ENCODE data around the gene SLC35E4. TPM values are rescaled to one million over a fixed set of nuclear protein-coding genes. Genes with fewer than 3 reads are reported as not detected.

Gene SLC35E4
- total RNA-seq, 4 donors from 2014 or later = 4.6 to 14.2 (median 6.2) TPM

DNA sequence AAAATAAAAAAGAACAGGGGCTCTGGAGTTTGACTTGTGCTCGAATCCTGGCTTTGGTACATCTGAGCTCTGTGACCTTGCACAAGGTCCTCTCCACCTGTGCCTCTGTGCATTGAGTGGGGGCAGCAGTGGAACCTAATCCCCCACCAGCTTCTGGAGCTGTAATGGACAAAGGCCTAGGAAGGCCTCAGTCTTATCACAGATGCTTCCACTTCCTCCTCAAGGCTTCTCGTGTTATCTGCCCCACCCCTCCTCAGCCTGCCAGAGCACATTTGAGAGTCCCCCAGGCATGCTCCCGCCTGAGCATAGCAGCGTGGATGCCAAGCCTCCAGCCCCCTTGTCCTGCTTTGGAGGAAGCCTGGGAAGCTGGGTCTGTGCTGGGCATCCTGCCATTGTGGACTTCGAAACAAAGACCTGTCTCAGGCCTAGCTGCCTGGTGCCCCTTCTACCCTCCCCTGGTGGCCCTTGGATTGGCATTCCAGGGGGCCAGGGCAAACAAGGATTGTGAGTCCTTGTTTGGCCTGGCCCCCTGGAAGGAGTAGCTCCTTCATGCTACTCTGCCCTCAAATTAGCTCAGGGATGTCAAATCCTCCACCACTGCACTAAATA lies 15.0 kb downstream of the SLC35E4 start:
- DNase-seq (ENCODE audit: low spot score) (no peak), ATAC-seq (ENCODE audit: low FRiP score) (no peak)
- TF ChIP-seq, protein P1, sequence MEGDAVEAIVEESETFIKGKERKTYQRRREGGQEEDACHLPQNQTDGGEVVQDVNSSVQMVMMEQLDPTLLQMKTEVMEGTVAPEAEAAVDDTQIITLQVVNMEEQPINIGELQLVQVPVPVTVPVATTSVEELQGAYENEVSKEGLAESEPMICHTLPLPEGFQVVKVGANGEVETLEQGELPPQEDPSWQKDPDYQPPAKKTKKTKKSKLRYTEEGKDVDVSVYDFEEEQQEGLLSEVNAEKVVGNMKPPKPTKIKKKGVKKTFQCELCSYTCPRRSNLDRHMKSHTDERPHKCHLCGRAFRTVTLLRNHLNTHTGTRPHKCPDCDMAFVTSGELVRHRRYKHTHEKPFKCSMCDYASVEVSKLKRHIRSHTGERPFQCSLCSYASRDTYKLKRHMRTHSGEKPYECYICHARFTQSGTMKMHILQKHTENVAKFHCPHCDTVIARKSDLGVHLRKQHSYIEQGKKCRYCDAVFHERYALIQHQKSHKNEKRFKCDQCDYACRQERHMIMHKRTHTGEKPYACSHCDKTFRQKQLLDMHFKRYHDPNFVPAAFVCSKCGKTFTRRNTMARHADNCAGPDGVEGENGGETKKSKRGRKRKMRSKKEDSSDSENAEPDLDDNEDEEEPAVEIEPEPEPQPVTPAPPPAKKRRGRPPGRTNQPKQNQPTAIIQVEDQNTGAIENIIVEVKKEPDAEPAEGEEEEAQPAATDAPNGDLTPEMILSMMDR (IDR thresholded peaks at IDR 0.05) = no peak

GRCh38 chr22:30652852-30653251 lies 17.3 kb downstream of the SLC35E4 start:
- DNase-seq (ENCODE audit: low spot score) (no peak), ATAC-seq (ENCODE audit: low FRiP score) (peak; percentile 16)
- TF ChIP-seq, protein P1 (IDR thresholded peaks at IDR 0.05) = no peak

DNA sequence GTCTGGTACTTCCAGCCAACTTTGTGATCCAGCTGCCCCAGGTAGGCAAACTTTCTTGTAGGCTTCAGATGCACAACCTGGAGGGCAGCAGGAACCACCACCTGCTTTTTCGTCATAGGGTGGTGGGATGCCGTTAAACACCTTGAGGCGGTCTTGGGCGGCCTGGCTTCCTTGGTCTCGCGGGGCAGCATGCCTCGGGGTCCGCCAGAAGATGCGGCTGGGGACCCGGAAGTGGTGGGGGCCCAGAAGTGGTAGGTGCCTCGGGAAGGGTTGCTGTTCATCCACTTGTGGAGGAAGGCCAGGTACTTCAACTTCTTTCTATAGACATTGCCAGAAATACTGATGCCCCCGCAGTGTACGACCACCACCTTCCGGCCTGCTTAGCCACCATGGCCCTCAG lies 18.8 kb downstream of the SLC35E4 start:
- TF ChIP-seq, protein P1 (IDR thresholded peaks at IDR 0.05) = no peak
- ATAC-seq (ENCODE audit: low FRiP score) = no peak
- DNase-seq (ENCODE audit: low spot score) = no peak

DNA sequence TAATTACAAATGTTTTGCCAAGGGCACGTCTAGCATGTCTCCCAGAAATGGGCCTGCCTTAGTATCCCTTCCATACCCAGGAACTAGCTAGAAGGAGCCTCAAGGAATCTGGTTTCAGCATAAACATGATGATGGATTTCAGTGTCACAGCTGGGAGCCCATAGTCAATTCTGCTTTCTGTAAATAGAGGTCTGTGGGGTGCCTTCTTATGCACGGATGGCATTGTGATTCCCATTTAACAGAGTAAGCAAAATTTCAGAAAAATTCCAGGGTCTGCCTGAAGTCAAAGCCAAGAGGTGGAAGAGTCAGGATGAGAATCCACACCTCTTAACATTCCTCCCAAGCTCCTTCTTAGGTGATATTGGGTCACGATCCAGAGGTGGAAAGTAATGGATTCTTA lies 20.0 kb downstream of the SLC35E4 start:
- TF ChIP-seq, protein P1 (IDR thresholded peaks at IDR 0.05) = no peak
- DNase-seq (ENCODE audit: low spot score) (no peak), ATAC-seq (ENCODE audit: low FRiP score) (no peak)

DNA sequence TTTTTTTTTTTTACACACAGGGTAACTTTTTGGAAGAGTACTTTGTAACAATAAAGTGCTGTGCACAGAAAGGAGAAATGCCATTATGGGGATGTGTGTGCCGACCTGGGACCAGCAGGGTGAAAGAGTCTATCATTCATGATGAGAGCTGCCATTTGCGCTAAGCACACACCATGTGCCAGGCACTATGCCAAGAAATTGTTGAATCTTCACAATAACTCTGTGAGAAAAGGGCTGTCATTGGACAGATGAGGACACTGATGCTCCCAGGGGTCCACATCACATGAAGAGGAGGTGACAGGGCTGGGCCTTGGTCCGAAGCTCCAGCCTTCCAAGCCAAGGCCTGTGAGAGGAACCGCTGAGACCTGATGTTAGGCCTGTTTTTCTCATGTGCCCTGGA lies 26.5 kb downstream of the SLC35E4 start:
- DNase-seq (ENCODE audit: low spot score) (no peak), ATAC-seq (ENCODE audit: low FRiP score) (no peak)
- TF ChIP-seq, protein P1 (IDR thresholded peaks at IDR 0.05) = no peak

- ATAC-seq (ENCODE audit: low FRiP score) (no peak), DNase-seq (ENCODE audit: low spot score) (no peak)
- TF ChIP-seq, protein P1 (IDR thresholded peaks at IDR 0.05) = no peak
Observed at GRCh38 chr22:30664798-30665197, 29.2 kb downstream of the SLC35E4 start.

- no peak for DNase-seq (ENCODE audit: low spot score)
- TF ChIP-seq, protein P1 (IDR thresholded peaks at IDR 0.05) = no peak
- ATAC-seq (ENCODE audit: low FRiP score) = no peak
Observed at GRCh38 chr22:30665266-30665665, 29.7 kb downstream of the SLC35E4 start.

Data from omental fat pad (tissue), 4 donors.